ENCODE data around the gene EPOP.

Gene EPOP

DNA sequence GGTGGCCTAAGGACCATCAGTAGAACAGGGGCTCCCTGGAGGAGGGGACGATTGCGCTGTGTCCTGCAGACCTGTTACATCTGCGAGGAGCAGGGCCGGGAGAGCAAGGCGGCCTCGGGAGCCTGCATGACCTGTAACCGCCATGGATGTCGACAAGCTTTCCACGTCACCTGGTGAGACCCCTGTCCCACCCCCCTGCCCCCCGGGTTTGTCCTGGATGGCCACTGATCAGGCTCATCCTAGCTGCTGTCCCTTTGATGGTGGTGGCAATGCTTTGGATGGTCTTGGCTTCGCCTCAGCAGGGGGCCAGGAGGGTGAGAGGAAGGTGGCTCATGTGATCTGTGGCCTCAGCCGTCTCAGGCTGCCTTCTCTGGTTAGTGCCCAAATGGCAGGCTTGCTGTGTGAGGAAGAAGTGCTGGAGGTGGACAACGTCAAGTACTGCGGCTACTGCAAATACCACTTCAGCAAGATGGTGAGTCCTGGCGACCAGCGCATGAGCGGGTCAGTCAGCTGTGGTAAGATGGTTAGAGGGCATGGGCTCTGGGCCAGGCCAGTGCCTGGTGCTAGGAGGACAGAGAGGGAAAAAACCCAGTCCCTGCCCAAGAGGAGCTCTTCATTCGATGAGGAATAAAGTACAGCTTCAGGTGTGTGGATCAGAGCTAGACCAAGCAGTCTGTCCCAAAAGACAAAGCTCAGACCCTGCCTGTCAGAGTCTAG lies 34.5 kb upstream of the EPOP start:
- peaks cover 78 to 86% (median 83%) of the 10 kb centered on the region in 10 experiments for H3K4me1 ChIP-seq
- peaks cover 24 to 77% (median 49%) of the 10 kb centered on the region in 11 experiments; a peak in 17 of 22 replicates for H4K20me1 ChIP-seq
- H3K27ac ChIP-seq = peak overlapping the region in 6 of 11 experiments; percentile 15 to 83 (median 74); a peak in 8 of 22 replicates
- no peaks in the 10 kb centered on the region for H3K9me3 ChIP-seq (replicated peaks in 1 of 11)
- no peak overlapping the region for H3K4me3 ChIP-seq
- no peaks in the 10 kb centered on the region for H3K27me3 ChIP-seq
- peak overlapping the region; percentile 93 to 99 (median 98) for H3K4me2 ChIP-seq
- no peak for TF ChIP-seq Cebpa-rat (IDR thresholded peaks at IDR 0.05)
- H3K36me3 ChIP-seq = peaks cover 49 to 58% (median 50%) of the 10 kb centered on the region in 11 experiments
- peak overlapping the region; percentile 8 to 97 (median 58); a peak in 15 of 22 replicates for H3K9ac ChIP-seq

DNA sequence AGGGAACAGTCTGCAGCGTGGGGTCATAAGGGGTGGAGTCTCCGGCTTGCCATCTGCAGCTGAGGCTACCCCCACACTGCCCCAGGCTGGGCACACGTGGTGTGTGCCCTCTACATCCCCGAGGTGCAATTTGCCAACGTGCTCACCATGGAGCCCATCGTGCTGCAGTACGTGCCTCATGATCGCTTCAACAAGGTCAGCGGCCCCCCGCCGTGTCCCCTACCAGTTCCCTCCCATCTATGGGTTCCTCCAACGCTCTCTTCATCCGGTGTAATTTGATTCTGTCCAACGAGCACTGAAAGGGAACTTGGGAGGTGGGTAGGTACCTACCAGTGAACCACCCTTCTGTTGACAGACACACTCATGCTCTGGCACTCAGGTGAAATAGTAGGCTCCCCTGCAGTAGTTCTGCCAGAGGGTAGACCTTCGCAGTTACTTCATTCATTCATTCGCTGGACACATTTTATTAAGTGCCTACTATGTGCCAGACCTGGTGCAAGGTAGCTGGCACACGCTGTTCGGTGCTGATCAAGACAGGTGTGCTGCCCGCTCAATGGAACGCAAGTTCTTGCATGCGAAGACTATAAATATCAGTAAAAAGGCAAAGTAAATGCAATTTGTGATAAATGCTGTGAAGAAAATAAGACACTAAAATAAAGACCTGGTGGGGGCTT lies 33.1 kb upstream of the EPOP start:
- H3K27me3 ChIP-seq = no peaks in the 10 kb centered on the region
- peaks cover 63 to 86% (median 84%) of the 10 kb centered on the region in 10 experiments for H3K4me1 ChIP-seq
- peak overlapping the region in 2 of 11 experiments; percentile 16 to 26; a peak in 2 of 22 replicates for H3K27ac ChIP-seq
- peak overlapping the region in 9 of 10 experiments; percentile 75 to 96 (median 91); a peak in 13 of 20 replicates for H3K4me3 ChIP-seq
- H4K20me1 ChIP-seq = peaks cover 24 to 67% (median 49%) of the 10 kb centered on the region in 11 experiments; a peak in 17 of 22 replicates
- TF ChIP-seq Cebpa-rat (IDR thresholded peaks at IDR 0.05) = no peak
- H3K4me2 ChIP-seq = peak overlapping the region; percentile 93 to 99 (median 98)
- no peaks in the 10 kb centered on the region for H3K9me3 ChIP-seq (replicated peaks in 1 of 11)
- H3K36me3 ChIP-seq = peaks cover 35 to 44% (median 35%) of the 10 kb centered on the region in 11 experiments
- H3K9ac ChIP-seq = peak overlapping the region in 7 of 11 experiments; percentile 14 to 99 (median 94); a peak in 9 of 22 replicates

DNA sequence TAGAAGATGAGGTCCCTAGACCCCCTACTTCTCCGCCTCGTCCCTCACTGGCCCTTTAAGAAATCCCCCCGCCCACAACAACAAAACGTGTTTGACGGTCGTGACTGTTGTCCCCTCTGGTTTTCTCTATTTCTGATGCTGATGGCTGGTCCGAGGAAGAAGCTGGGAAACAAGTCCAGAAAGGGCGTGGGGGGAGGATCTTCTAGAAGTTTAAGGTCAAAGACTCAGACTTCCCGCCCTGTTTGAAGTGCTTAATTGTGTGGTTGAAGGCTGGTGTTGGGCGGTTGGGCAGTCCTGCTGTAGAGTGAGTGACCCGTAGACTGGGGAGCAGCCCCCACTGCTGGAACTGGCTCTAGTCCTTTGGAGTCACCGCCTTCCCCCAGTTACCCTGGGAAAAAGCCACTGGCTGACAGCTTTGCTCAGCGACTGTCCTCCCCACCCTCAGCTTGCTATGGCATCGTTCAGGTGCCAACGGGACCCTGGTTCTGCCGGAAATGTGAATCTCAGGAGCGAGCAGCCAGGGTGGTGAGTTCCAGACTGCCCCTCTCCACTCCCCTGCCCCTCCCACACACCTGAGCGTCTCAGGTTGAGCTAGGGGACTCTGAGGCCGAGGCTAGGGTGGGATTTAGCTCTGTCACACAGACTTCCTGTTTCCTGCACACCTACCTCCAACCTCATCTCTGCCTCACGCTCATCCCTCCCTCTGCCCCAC lies 31.9 kb upstream of the EPOP start:
- peak overlapping the region; percentile 85 to 99 (median 97) for H3K9ac ChIP-seq
- H3K27ac ChIP-seq = peak overlapping the region in 10 of 11 experiments; percentile 54 to 99 (median 96); a peak in 19 of 22 replicates
- H3K4me2 ChIP-seq = peak overlapping the region; percentile 93 to 99 (median 98)
- H3K9me3 ChIP-seq (replicated peaks in 1 of 11) = no peaks in the 10 kb centered on the region
- peaks cover 27 to 35% (median 30%) of the 10 kb centered on the region in 11 experiments for H3K36me3 ChIP-seq
- no peak for TF ChIP-seq Cebpa-rat (IDR thresholded peaks at IDR 0.05)
- no peaks in the 10 kb centered on the region for H3K27me3 ChIP-seq
- H3K4me3 ChIP-seq = peak overlapping the region; percentile 75 to 96 (median 90)
- peaks cover 53 to 83% (median 80%) of the 10 kb centered on the region in 10 experiments for H3K4me1 ChIP-seq
- peaks cover 24 to 57% (median 49%) of the 10 kb centered on the region in 11 experiments; a peak in 17 of 22 replicates for H4K20me1 ChIP-seq

DNA sequence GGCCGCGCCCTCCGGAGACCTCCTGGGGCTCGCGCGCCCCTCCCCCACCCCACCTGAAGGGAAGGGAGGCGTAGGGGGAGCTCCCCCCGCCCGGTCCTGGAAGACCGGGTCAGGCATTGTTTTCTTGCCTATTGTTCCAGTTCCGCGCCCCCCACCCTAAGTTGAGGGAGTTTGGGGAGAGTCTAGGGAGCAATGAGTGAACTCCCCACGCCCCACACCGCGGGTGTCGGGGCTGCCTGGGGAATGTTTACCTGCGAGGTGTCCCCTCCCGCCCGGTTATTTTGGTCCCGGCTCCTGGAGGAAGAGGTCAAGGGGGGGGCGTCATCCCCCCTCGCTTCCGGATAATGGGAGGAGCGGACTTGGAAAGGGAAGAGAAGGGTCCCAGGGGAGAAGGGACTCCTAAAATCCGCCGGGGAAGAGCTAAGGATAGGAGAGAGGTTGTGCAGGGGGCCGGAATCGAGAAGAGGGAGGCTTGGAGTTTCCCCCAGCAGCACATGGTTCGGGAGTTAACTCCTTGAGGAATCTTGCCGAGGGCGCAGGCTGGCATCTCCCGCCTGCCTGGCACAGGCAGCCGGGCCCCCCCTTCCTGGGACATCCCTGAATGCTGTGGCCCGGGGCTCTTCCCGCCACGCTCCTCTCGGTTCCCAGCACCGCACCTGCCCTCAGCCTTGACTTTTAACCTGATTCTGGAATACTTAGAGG lies 31.2 kb upstream of the EPOP start:
- Histone ChIP-seq H3K4me2 (peak overlapping the region; percentile 93 to 99 (median 98)), H3K4me3 (peak overlapping the region; percentile 75 to 96 (median 90)), H3K4me1 (peaks cover 53 to 83% (median 80%) of the 10 kb centered on the region in 10 experiments), H3K27ac (peak overlapping the region; percentile 16 to 99 (median 96); a peak in 20 of 22 replicates), H3K9ac (peak overlapping the region; percentile 85 to 99 (median 97)), H3K36me3 (peaks cover 27 to 35% (median 29%) of the 10 kb centered on the region in 11 experiments), H3K27me3 (no peaks in the 10 kb centered on the region), H3K9me3 (replicated peaks in 1 of 11) (no peaks in the 10 kb centered on the region), H4K20me1 (peaks cover 24 to 51% (median 43%) of the 10 kb centered on the region in 11 experiments; a peak in 17 of 22 replicates)
- no peak for TF ChIP-seq Cebpa-rat (IDR thresholded peaks at IDR 0.05)

DNA sequence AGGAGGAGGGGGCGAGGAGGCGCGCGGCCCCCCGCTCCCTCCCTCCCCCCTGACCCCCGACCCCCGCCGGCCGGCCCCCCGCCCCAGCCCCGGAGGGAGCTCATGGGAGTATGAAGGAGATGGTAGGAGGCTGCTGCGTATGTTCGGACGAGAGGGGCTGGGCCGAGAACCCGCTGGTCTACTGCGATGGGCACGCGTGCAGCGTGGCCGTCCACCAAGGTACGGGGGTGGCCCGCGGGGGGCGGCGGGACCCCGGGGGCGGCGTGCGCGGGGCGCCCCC lies 30.7 kb upstream of the EPOP start:
- peaks cover 27 to 34% (median 29%) of the 10 kb centered on the region in 11 experiments for H3K36me3 ChIP-seq
- peak overlapping the region; percentile 75 to 96 (median 90) for H3K4me3 ChIP-seq
- peak overlapping the region; percentile 91 to 99 (median 97) for H3K9ac ChIP-seq
- TF ChIP-seq Cebpa-rat (IDR thresholded peaks at IDR 0.05) = no peak
- no peaks in the 10 kb centered on the region for H3K27me3 ChIP-seq
- peak overlapping the region; percentile 16 to 99 (median 97); a peak in 20 of 22 replicates for H3K27ac ChIP-seq
- peaks cover 53 to 83% (median 80%) of the 10 kb centered on the region in 10 experiments for H3K4me1 ChIP-seq
- peaks cover 24 to 46% (median 39%) of the 10 kb centered on the region in 11 experiments; a peak in 17 of 22 replicates for H4K20me1 ChIP-seq
- 0 out of 22 replicates have a peak, but pooled peaks cover 0 to 2% (median 0%) of the 10 kb centered on the region in 11 experiments for H3K9me3 ChIP-seq (replicated peaks in 1 of 11)
- peak overlapping the region; percentile 93 to 99 (median 98); a peak in 21 of 22 replicates for H3K4me2 ChIP-seq

DNA sequence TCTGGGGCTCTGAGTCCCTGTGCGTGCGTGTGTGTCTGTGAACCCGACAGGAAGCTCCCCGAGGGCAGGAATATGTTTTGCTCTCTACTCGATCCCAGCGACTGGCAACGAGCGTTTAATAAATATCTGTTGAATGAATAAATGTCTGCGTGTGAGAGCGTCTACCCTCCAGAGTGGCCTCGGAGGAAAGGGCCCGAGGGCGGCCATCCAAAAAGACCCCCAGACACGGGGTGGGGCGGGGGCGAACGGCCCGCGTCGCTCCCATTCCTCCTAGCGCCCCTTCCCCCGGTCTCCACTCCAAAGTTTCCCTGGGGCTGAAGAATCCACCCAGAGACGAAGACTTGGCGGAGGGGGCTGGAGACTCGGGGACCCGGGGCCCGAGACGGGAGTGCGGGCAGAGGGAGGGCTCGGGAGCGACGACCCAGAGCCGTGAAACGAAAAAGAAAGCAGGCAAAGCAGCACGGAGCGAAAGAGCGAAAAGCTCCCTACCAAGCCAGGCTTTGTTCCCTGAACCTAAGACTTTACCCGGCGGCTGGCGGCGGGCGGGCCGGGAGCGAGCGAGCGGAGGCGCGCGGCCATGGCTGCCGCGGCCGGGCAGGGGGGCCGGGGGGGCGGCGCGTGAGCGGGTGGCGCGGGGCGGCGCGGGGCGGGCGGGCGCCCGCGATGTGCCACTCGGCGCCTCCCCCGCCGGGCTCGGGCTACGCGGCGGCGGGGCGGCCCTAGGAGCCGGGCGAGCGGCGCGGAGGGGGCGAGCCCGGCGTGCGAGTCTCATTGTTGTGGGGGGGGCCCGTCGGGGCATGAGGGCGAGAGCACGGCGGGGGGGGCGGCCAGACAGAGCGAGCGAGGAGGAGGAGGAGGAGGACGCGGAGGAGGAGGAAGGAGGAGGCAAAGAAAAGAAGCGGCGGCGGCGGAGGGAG lies 30.1 kb upstream of the EPOP start, which contains the start of gene MLLT6:
MLLT6 (plus strand) TSS at position 668 of the 917 bp plus-strand sequence. CDS start 360 bp downstream, outside the sequence.
- peak within 1 kb of the TSS; percentile 96 to 99 (median 98) for H3K4me2 ChIP-seq
- no peaks in the 10 kb centered on the region for H3K27me3 ChIP-seq
- peak within 1 kb of the TSS; percentile 75 to 96 (median 90) for H3K4me3 ChIP-seq
- H4K20me1 ChIP-seq = peaks cover 20 to 40% (median 33%) of the 10 kb centered on the region in 11 experiments; a peak in 17 of 22 replicates
- peak within 1 kb of the TSS; percentile 91 to 99 (median 97) for H3K9ac ChIP-seq
- 0 out of 22 replicates have a peak, but pooled peaks cover 0 to 3% (median 0%) of the 10 kb centered on the region in 11 experiments for H3K9me3 ChIP-seq (replicated peaks in 1 of 11)
- H3K4me1 ChIP-seq = peaks cover 53 to 83% (median 77%) of the 10 kb centered on the region in 10 experiments
- TF ChIP-seq Cebpa-rat (IDR thresholded peaks at IDR 0.05) = no peak
- H3K36me3 ChIP-seq = peaks cover 25 to 28% (median 26%) of the 10 kb centered on the region in 11 experiments
- H3K27ac ChIP-seq = peak within 1 kb of the TSS; percentile 90 to 99 (median 97)

Measured in BLaER1 treated with 17β-estradiol and CSF1 and Interleukin-3, amounts not matched to agents 10 nM and 100 nM (cell line).